Caco-2 (cell line): ENCODE results near the gene RASSF10. TPM values are rescaled to one million over a fixed set of nuclear protein-coding genes. Genes with fewer than 3 reads are reported as not detected.

ENCODE experiments used
- BruUV-seq: library from RNA; stranded (reverse); fragments of 400-500 nt; replicated peaks from 2 replicates; lab custom pipeline; 2021; lab: Mats Ljungman, UMichigan
- CTCF ChIA-PET: fragments of 300-600 bp; sonication (Branson Sonifier 250); formaldehyde crosslinking; loops from one replicate; lab custom pipeline; 2022; ENCODE audit warnings: antibody characterized with exemption; lab: Charles Lee
- POLR2A ChIA-PET: fragments of 300-600 bp; sonication (Branson Sonifier 250); formaldehyde crosslinking; loops from one replicate; lab custom pipeline; 2022; ENCODE audit warnings: antibody characterized with exemption; lab: Charles Lee
- DNase-seq, 2 experiments: peaks; one replicate each; pipeline versions ENCODE4 v3.0.0 to v3.0.0-alpha.2; 2020 to 2022
- H3K27me3 ChIP-seq: replicated peaks from 2 replicates; pipeline ENCODE4 v1.6.0; 2011; ENCODE audit warnings: low read length; ENCODE audit not compliant: control insufficient read depth, insufficient read depth
- H3K36me3 ChIP-seq: 2 replicates; pipeline ENCODE4 v1.5.1; 2011; ENCODE audit warnings: low read length; ENCODE audit not compliant: control insufficient read depth, insufficient read depth
- H3K4me1 ChIP-seq: fragments of 250-450 bp; sonication (Bioruptor Pico); 2 replicates; pipeline ENCODE4 v1.5.1; 2020; ENCODE audit warnings: mild to moderate bottlenecking
- H3K4me3 ChIP-seq: 2 replicates; pipeline ENCODE4 v1.5.1; 2011; ENCODE audit warnings: low read depth, mild to moderate bottlenecking, control low read depth, low read length
- H3K9me3 ChIP-seq: fragments of 250-450 bp; sonication (Bioruptor Pico); 2 replicates; pipeline ENCODE4 v1.5.1; 2020; ENCODE audit warnings: mild to moderate bottlenecking, moderate library complexity
- H3K27ac Mint-ChIP-seq: one replicate; pipeline ENCODE4 v1.8.0; 2022; ENCODE audit warnings: mixed read lengths; ENCODE audit not compliant: unreplicated experiment
- H3K27me3 Mint-ChIP-seq: one replicate; pipeline ENCODE4 v1.8.0; 2022; ENCODE audit warnings: mixed read lengths; ENCODE audit not compliant: insufficient read depth, unreplicated experiment
- H3K36me3 Mint-ChIP-seq: one replicate; pipeline ENCODE4 v1.8.0; 2022; ENCODE audit warnings: mild to moderate bottlenecking, mixed read lengths; ENCODE audit not compliant: insufficient read depth, unreplicated experiment
- H3K4me1 Mint-ChIP-seq: one replicate; pipeline ENCODE4 v1.8.0; 2022; ENCODE audit warnings: low read depth, mixed read lengths; ENCODE audit not compliant: unreplicated experiment
- H3K4me3 Mint-ChIP-seq: one replicate; pipeline ENCODE4 v1.8.0; 2022; ENCODE audit warnings: mild to moderate bottlenecking, moderate library complexity, mixed read lengths; ENCODE audit not compliant: unreplicated experiment
- H3K9me3 Mint-ChIP-seq: one replicate; pipeline ENCODE4 v1.8.0; 2022; ENCODE audit warnings: mixed read lengths; ENCODE audit not compliant: unreplicated experiment
- intact Hi-C: fragments of 100-400 bp; cut with micrococcal nuclease; formaldehyde crosslinking; loops from one replicate; pipeline ENCODE4 v1.10.0; 2022; ENCODE audit not compliant: unreplicated experiment
- total RNA-seq: library from RNA; stranded (reverse); gene quantifications from 2 replicates; pipeline ENCODE4 v1.2.3, GENCODE V29; 2022
- TF ChIP-seq, protein P1 (sequence below), 2 experiments: fragments of 200-600 bp in 1 of 2; IDR thresholded peaks; 1 replicate in 1 of 2; 2 replicates in 1 of 2; pipeline versions ENCODE4 v1.5.1 to v1.8.0; 2011 to 2022; ENCODE audit warnings: antibody characterized with exemption in 1 of 2, control low read depth in 1 of 2, inconsistent platforms in 1 of 2, low read depth in 1 of 2, low read length in 1 of 2, mild to moderate bottlenecking in 1 of 2, moderate library complexity in 1 of 2; ENCODE audit not compliant: insufficient read depth in 1 of 2, severe bottlenecking in 1 of 2, unreplicated experiment in 1 of 2

Gene RASSF10
- total RNA-seq, 1 experiment from 2014 or later, result 0.91 TPM

GRCh38 chr11:13013054-13013488 lies 4.0 kb downstream of the RASSF10 start:
- no peak overlapping the region for H3K27ac Mint-ChIP-seq
- no peak for DNase-seq
- ChIA-PET CTCF (no interaction called here), POLR2A (no interaction called here)
- no peak overlapping the region for H3K4me3 Mint-ChIP-seq
- Histone ChIP-seq H3K27me3 (0 out of 2 replicates have a peak, but pooled peaks cover 1% of the 10 kb centered on the region), H3K36me3 (no peaks in the 10 kb centered on the region), H3K4me1 (peaks cover 31% of the 10 kb centered on the region), H3K4me3 (no peak overlapping the region), H3K9me3 (no peaks in the 10 kb centered on the region)
- peaks cover 13% of the 10 kb centered on the region for H3K27me3 Mint-ChIP-seq
- no TSS peak for BruUV-seq
- H3K4me1 Mint-ChIP-seq, result peaks cover 14% of the 10 kb centered on the region
- H3K36me3 Mint-ChIP-seq, result no peaks in the 10 kb centered on the region
- no peaks in the 10 kb centered on the region for H3K9me3 Mint-ChIP-seq
- intact Hi-C loops, result no loop called here
- TF ChIP-seq, protein P1, sequence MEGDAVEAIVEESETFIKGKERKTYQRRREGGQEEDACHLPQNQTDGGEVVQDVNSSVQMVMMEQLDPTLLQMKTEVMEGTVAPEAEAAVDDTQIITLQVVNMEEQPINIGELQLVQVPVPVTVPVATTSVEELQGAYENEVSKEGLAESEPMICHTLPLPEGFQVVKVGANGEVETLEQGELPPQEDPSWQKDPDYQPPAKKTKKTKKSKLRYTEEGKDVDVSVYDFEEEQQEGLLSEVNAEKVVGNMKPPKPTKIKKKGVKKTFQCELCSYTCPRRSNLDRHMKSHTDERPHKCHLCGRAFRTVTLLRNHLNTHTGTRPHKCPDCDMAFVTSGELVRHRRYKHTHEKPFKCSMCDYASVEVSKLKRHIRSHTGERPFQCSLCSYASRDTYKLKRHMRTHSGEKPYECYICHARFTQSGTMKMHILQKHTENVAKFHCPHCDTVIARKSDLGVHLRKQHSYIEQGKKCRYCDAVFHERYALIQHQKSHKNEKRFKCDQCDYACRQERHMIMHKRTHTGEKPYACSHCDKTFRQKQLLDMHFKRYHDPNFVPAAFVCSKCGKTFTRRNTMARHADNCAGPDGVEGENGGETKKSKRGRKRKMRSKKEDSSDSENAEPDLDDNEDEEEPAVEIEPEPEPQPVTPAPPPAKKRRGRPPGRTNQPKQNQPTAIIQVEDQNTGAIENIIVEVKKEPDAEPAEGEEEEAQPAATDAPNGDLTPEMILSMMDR (IDR thresholded peaks at IDR 0.05; ENCODE audit: insufficient read depth in 1 of 2, low read depth in 1 of 2, low read length in 1 of 2, severe bottlenecking in 1 of 2, unreplicated experiment in 1 of 2), result no peak

- no peak overlapping the region for H3K4me3 Mint-ChIP-seq
- H3K9me3 Mint-ChIP-seq, result no peaks in the 10 kb centered on the region
- POLR2A ChIA-PET, result no interaction called here
- TF ChIP-seq, protein P1 (IDR thresholded peaks at IDR 0.05; ENCODE audit: insufficient read depth in 1 of 2, low read depth in 1 of 2, low read length in 1 of 2, severe bottlenecking in 1 of 2, unreplicated experiment in 1 of 2), result no peak
- no peaks in the 10 kb centered on the region for H3K36me3 ChIP-seq
- peaks cover 18% of the 10 kb centered on the region for H3K27me3 Mint-ChIP-seq
- peaks cover 15% of the 10 kb centered on the region; the same call in 1 of the 2 replicates for H3K4me1 ChIP-seq
- no peak for DNase-seq
- intact Hi-C loops, result loop anchor here (1.0 to 5.0 kb wide), 3 partner anchors 52 to 168 kb away; no protein-coding TSS in a partner anchor
- BruUV-seq, result no TSS peak
- no peaks in the 10 kb centered on the region for H3K27me3 ChIP-seq
- H3K36me3 Mint-ChIP-seq, result no peaks in the 10 kb centered on the region
- CTCF ChIA-PET, result no interaction called here
- H3K4me1 Mint-ChIP-seq, result peaks cover 13% of the 10 kb centered on the region
- no peak overlapping the region for H3K27ac Mint-ChIP-seq
- no peaks in the 10 kb centered on the region for H3K9me3 ChIP-seq
- no peak overlapping the region for H3K4me3 ChIP-seq
Observed at GRCh38 chr11:13015753-13016152, 6.6 kb downstream of the RASSF10 start.

GRCh38 chr11:13016415-13016814 lies 7.3 kb downstream of the RASSF10 start:
- BruUV-seq, result no TSS peak

More at GRCh38 chr11:13016415-13016814, 7.3 kb downstream of the RASSF10 start:
- DNase-seq, result no peak
- peaks cover 13% of the 10 kb centered on the region; the same call in 1 of the 2 replicates for H3K4me1 ChIP-seq
- ChIA-PET POLR2A (no interaction called here), CTCF (interaction anchor here (0.6 kb wide), 1 partner anchor 457 kb away, joined by 4 read pairs; no protein-coding TSS in a partner anchor)
- TF ChIP-seq, protein P1 (IDR thresholded peaks at IDR 0.05; ENCODE audit: insufficient read depth in 1 of 2, low read depth in 1 of 2, low read length in 1 of 2, severe bottlenecking in 1 of 2, unreplicated experiment in 1 of 2), result no peak
- no peaks in the 10 kb centered on the region for H3K9me3 Mint-ChIP-seq
- no peaks in the 10 kb centered on the region for H3K36me3 ChIP-seq
- no peak overlapping the region for H3K4me3 Mint-ChIP-seq
- H3K9me3 ChIP-seq, result no peaks in the 10 kb centered on the region
- H3K27me3 ChIP-seq, result no peaks in the 10 kb centered on the region
- intact Hi-C loops, result loop anchor here (1.0 to 5.0 kb wide), 3 partner anchors 51 to 167 kb away; no protein-coding TSS in a partner anchor
- H3K4me3 ChIP-seq, result no peak overlapping the region
- no peak overlapping the region for H3K27ac Mint-ChIP-seq
- no peaks in the 10 kb centered on the region for H3K36me3 Mint-ChIP-seq
- peaks cover 10% of the 10 kb centered on the region for H3K4me1 Mint-ChIP-seq
- peaks cover 16% of the 10 kb centered on the region for H3K27me3 Mint-ChIP-seq
